UCSD-AML1 (cell line): ENCODE measurements around the gene SPON1.
"Not testable (repeated sequence)": the region's sequence is repeated elsewhere in the genome, so short reads cannot be mapped to it uniquely, and the experiment has no call there.

Experiments
- DNase-seq: peaks from one replicate; lab custom pipeline; 2025; ENCODE audit not compliant: unreplicated experiment; lab: John Stamatoyannopoulos, UW

The SPON1 gene

DNA sequence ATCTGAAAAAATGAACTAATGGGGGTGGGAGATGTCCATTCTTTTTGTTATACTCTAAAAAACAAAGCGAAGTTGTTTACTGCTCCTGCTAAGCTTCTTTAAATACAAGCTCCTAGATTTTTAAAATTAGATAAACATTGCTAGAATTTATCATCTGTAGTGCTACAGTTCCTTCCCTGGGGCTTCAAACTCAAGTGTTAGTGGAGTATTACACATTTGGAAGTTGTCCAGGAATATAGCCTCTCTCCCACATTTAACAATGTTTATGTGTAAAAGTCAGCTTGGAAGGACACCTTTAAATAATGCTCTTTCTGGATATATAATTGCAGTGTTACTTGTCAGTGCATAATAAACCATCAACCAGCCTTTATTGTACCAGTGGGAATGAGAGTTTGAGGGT lies 155.5 kb downstream of the SPON1 start:
- no peak for DNase-seq

DNA sequence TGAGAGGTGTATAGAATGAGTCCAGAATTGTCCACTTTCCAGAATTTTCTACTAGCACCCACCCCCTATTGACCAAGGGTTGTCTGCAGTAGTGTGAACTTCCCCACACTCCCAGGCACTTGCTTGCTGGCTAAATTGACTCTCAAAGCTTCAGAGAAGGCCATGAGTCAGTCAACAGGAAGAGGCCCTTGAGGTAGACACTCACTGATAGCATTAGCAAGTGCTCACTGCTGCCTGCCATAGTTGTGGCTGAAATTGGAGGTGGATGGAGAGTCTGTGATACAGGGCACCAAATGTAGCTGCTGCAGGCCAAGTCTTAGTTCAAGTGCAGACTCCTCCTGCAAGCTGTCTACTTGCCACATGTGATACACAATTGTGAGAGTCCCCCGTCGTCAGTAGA lies 156.8 kb downstream of the SPON1 start:
- DNase-seq, result no peak

DNA sequence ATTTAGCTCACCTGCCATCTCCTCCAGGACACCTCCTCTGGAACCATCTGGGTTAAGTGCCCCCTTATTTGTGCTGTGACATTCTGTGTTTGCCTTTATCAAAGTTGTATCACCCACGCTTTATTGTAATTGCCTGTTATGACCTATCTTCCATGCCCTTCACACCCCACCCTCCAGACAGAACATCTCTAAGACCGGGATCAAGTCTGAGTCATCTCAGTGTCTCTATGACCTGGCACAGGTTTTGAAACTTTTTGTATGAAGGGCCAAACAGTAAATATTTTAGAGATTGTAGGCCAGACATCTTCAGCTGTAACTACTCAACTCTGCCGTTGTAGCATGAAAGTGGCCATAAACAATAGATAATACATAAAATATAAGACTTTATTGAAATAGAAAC lies 161.8 kb downstream of the SPON1 start:
- DNase-seq, result no peak

DNA sequence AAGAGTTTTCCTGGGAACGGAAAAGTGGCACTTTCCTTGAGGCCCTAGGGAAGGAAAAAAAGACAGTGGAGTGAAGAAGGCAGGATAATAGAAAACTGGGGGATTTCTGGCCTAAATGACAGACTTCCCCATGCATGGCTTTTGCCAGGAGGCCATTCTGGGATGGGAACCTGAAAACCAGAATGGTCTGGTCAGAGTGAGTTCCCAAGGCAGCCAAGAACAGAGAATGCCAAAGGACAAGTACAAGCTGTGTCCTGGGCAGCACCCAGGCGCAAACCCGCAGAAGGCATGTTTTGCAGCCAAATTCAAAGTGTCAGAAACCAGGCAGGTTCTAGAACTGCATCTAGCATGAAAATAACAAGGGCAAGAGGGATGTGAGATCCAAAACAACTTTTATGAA lies 162.4 kb downstream of the SPON1 start:
- no peak for DNase-seq

DNA sequence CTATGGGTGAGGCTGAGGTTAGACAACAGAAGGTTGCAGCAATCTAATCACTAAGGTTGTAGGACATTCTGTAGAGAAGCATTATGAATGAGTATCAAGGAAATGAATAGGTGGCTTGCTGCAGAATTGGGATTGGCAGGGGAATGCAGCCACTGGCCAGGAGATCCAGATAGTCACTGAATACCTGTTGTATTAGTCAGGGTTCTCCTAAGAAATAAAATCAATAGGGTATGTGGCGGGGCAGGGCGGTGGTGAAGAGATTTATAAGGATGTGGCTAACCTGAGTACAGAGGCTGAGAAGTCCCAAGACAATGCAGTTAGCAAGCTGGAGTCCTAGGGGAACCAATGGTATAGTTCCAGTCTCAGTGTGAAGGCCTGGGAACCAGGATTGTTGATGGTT lies 163.0 kb downstream of the SPON1 start:
- DNase-seq, result no peak

DNA sequence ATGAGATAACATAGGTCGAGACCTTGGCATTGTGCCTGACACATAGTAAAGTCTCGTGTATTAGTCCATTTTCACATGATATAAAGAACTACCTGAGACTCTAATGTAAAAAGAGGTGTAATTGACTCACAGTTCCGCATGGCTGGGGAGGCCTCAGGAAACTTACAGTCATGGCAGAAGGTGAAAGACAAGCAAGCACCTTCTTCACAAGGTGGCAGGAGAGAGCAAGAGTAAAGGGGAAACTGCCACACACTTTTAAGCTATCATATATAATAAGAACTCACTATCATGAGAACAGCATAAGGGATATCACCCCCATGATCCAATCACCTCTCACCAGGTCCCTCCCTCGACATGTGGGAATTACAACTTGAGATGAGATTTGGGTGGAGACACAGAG lies 165.2 kb downstream of the SPON1 start:
- no peak for DNase-seq

DNA sequence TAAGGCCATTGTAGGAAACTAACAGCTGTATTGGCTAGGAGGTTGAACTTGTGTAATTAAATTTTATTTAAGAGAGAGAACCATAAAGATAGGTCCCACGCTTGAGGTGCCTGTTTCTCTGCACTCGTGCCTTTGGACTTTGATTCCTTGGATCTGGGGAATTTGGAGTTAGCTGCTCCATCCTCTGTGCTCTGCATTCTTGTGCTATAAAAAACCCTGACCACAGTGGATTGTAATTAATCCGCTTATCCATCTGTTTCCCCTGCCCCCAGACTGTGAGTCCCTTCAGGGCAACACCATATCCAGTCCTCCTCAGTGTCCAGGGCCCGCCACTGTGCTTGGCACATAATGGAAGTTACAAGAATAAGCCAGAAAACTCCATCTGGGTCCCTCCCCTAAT lies 169.8 kb downstream of the SPON1 start:
- DNase-seq, result no peak

DNA sequence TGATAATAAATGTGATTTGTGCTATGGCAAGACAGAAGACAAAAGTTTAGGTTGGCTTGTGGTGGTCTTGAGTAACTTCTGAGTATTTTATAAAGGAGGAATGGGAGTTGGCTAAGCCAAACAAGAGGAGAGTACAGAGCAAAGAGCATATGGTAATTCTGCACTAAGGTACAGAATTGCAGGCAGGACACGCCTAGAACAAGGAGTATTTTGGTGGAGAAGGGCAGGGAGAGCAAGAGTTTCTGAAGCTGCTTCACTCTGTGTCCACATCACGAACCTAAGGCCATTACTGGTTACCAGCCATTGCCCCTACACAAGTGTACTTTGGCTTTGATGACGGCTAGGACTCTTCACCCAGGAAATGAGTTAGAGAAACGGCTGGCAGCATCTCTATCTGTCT lies 170.9 kb downstream of the SPON1 start:
- no peak for DNase-seq

DNA sequence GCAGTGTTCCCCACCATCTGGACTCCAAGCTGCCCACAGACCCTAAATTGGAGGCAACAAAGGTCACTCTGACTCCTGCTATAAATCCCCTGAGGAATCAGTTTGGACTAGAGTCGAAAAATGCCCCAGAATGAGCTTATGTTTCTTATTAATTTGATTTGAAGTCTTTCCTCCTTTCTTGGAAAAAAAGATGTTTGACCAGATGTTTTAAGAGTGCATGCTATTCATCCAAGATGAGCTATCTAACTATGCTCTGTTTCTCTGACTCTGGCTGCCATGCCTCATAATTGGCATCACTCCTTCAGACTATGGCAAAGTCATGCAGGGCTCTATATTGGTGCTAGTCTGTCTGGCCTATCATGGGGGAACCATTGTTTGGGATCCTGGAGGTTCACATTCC lies 174.0 kb downstream of the SPON1 start:
- DNase-seq, result no peak

DNA sequence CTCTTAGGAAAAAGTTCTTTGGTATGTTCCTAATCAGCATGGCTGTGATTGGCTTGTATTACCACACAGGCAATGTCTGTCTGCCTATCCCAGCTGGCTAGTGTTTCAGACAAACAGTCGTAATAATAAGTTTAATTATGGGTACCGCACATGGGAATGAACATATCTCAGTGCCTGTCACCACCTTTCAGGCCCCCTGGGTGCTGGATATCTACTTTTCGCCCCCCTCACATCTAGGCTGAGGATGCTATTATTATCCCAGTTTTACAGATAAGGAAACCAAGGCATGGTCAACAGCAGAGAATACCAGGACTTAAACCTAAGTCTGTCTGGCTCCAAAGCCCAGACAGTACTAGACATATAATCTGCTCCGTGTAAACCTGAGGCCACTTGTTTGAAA lies 174.8 kb downstream of the SPON1 start:
- no peak for DNase-seq

DNA sequence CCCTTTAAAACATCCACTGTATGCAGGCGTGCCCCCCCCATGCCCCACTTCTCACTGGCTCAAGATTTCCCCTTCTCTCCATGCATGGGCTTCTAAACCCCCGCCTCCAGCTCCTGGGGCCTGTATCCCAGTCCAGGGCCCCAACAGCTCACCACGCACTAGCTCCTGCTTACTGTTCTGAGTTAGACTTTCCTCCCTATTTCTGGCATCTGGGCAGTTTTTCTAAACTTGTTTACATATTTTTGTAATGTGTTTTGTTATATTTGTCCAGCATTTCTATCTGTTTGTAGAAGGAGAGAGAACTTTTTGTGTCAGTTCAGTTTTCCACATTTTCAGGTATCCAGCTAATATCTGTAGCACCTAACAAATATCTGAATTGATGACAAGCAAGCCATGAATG lies 178.5 kb downstream of the SPON1 start:
- DNase-seq, result no peak

DNA sequence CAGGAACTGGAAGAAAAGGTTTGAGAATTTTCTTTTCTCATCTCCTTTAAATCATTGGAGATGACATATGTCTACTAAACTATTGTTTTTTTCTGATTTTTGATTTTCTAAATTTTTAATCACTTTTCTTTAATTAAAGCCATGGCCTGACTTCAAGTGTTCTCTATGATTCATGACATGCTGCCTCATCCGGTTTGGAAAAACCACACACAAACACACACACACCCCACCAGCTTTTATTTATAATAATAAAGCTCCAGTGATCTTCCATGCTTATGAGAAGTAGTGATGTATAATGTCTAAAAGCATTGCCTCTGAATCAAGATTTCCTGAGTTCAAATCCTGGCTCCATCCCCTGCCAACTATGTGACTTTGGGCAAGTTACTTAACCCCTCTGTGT lies 179.2 kb downstream of the SPON1 start:
- DNase-seq, result no peak

DNA sequence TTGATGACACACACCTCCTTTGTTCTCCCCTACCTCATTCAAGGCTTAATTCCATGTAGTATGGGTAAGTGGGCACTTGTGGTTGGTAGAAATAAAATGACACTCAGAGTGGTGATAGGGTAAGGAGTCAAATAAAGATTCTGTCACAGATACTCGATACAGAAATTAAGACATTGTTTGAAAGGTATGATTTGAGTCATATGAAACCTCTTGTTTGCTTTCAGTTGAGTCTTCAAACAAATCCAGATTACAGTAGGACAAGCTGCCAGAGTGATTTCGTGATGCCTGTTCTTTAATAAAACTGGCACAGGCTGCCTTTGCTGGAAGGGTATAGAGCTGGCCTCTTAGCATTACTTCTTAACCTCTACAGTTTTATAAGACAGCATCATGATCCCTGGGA lies 182.4 kb downstream of the SPON1 start:
- no peak for DNase-seq

DNA sequence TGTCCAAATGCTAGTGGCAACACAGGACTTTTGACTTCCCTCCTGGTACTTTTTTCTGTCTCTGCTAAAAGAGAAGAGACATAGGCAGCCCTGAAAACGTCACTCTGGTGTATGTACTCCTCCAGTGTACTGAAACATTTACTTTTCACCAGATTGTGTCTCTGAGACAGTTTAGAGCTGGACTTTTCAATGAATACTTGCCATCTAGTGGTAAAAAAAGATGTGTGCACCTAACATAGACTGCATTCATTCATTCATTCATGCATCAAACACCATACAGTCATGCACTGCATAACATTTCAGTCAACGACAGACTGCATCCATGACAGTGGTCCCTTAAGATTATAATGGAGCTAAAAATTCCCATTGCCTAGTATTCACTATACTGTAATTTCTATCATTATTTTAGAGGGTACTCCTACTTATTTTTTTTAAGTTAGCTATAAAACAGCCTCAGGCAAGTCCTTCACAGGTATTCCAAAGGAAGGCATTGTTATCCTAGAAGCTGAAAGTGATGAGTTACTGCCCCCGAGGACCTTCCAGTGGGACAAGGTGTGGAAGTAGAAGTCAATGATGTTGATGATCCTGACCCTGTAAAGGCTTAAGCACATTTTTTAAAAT lies 186.2 kb downstream of the SPON1 start:
- DNase-seq, result no peak

DNA sequence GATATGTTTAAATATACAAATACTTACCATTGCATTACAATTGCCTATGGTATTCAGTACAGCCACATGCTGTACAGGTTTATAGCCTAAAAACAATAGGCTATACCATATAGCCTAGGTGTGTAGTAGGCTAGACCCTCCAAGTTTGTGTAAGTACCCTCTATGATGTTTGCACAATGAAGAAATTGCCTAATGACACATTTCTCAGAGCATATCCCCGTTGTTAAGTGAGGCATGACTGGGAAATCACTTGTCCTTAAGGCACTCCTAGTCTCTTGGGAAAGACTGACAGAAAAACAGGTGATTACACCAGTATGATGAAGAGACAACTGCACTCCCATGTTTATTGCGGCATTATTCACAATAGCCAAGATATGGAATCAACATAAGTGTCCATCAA lies 187.2 kb downstream of the SPON1 start:
- no peak for DNase-seq

DNA sequence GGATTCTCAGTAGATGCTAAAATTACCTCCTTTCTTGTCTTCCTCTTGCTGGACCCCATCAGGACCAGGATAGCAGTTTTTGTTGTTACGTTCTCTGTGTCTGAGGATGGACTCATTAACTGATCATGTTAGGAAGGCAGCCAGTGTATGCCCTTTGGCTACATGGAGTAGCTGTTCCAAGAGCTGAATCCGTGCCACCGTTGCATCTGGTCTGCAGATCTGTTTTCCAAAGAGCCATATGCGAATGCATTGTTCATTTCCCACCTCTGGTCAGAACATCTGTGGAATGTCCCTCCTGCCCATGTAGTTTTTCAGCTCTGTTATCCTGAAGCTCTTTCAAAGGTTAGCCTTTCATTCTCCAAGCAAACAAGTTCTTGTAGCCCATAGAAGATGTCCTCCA lies 188.4 kb downstream of the SPON1 start:
- no peak for DNase-seq

DNA sequence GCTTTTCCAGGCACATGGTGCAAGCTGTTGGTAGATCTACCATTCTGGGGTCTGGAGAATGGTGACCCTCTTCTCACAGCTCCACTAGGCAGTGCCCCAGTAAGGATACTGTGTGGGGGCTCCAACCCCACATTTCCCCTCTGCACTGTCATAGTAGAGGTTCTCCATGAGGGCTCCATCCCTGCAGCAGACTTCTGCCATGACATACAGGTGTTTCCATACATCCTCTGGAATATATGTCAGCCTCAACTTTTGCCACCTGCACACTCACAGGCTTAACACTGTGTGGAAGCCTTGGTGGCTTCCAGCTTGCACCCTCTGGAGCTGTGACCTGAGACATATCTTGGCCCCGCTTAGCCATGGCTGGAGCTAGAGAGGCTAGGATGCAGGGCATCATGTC lies 191.6 kb downstream of the SPON1 start:
- not testable (repeated sequence) for DNase-seq

DNA sequence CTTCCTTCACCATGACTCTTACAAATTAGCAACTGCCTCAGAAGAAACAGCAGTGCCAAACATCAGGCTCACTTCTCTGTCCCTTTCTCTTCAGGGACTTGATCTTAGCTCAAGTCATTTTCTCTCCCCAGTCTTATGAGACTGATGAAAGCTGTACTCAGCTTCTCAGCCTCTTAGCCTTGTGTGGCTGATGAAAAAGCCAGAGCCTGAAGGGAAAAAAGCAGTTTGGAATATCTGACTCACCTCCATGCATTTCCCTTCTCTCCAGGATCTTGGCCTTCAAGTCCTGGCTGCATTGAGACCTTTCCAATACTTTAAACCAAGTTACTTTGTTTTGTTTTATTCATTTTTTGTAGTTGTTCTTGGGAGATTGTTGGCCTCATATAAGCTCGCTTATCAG lies 195.9 kb downstream of the SPON1 start:
- DNase-seq, result no peak

DNA sequence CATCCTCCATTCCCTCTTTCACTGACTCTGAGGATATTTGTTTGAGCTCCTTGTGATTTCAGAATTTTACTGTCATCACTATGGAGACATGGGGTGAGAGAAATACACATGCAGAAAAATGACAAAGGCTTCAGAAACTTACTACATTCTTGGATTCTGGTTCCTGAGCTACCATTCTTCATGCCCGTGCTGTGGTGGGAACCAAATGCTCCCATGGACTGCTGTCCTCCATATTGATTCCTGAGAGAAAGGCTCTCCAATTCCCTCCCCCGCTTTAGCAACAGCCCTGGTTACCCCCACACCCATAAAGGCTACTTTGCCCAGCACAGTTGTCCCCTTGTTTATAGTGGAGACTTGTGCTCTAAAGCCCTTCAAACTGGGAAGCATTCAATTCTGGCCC lies 201.1 kb downstream of the SPON1 start:
- no peak for DNase-seq

DNA sequence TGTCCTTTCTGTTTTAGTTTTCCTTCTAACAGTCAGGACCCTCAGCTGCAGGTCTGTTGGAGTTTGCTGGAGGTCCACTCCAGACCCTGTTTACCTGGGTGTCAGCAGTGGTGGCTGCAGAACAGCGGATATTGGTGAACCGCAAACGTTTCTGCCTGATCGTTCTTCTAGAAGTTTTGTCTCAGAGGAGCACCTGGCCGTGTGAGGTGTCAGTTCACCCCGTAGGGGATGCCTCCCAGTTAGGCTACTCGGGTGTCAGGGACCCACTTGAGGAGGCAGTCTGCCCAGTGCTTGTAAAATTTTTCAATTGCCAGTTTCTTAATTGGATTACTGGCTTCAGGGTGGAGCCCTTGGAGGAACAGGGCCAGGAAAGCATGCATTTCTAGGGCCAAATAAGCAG lies 211.2 kb downstream of the SPON1 start:
- DNase-seq, result not testable (repeated sequence)

DNA sequence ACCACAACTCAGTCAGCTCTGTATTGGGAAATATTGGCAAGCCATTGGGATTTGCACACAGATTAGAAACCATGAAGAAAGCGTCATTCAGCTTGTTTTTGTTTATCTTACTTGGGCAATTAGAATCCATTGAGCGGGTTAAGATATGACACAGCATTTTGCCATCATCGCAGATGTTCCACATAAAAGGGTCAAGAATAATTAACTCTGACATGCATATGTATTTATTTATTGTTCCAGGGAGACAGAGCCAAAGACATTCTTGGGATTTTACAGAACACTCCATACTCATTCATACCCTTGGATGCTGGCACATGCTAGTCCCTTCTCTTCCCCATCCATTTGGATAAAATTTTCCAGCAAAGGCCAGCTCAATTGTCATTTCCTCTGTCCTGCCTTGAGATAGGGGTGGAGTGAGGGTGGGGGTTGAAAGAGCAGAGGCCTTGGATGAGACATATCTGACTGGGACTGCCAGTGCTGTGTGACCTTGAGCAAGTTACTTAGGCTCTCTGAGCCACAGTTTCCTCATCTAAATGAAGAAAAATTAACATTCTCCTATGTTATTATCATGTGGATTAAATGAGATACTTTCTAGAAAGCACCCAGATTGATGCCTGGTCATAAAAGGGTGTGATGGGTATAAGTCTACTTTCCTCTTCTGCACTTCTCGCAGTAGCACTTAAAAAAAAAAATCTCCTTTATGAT lies 216.7 kb downstream of the SPON1 start:
- DNase-seq, result no peak

DNA sequence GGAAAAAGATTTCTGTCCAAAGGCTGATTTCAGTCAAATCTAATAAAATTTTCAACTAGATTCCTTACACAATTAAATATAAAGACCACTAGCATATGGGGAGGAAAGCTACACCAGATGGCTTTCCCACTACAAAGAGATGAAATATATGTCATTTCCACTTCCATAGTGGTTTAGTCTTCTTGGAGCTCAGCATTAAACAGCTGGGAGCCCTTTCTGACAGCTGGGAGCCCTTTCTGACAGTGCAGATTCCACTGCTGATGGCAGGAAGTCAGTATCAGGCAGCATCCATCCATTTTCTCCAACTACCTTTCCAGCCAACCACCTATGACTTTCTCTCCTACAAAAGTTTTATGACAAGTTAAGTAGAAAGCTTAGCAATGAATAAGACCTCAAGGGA lies 218.6 kb downstream of the SPON1 start:
- DNase-seq, result no peak

DNA sequence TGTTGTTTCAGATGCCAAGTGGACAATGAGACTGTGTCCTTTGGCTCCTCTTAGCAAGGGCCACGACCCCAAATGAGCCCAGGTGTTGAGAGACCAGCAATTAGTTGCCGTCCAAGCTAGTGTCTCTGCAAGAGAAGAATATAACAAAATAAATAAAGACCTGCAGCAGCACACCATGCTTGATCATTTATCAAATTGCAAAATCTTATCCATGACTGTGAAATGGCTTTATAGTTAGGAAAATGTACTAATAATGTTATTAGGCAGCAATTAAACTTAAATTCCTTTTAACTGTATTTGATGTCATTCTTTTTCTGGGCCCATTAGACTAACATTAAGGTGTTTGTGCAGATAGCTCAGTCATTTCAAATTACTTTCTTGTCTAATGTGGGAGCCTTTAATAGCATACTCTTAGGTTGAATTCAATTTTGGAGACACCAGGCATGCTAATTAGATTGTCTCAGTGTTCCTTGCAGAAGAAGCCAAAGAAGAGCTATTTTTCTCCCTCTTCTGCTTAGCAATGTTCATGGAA lies 220.4 kb downstream of the SPON1 start:
- no peak for DNase-seq
